Activated CD4-positive, alpha-beta T cell treated with anti-CD3 and anti-CD28 coated beads, Interleukin-2, amount 50 U/mL, for 16 hours (primary cell): Measurements from ENCODE around the gene VPS13D.

Experiments used
- DNase-seq: peaks from one replicate; pipeline ENCODE4 v3.0.0-alpha.2; 2020

The VPS13D gene

DNA sequence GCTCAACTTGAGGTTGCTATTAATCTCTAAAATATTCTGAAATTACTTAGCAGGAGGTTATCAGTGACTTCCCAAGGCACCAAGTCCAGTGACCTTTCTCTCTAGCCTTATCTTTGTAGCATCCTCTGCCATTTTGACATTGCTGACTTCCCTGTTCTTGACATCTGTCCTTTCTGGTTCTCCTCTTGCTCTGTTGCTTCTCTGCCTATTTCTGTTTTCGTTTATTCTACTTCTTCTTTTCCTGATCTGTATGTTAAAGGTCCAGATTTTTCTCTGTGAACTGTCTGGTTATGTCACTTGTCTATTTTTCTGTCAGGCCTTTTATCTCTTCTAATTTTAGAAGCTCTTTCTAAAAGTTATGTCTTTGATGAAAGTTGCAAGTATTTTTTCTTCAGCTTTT is 178.8 kb downstream of the VPS13D start:
- no peak for DNase-seq

- no peak for DNase-seq
These were observed 179.9 kb downstream of the VPS13D start for GRCh38 chr1:12409681-12410080.

GRCh38 chr1:12410351-12410750 is 180.5 kb downstream of the VPS13D start:
- no peak for DNase-seq

DNA sequence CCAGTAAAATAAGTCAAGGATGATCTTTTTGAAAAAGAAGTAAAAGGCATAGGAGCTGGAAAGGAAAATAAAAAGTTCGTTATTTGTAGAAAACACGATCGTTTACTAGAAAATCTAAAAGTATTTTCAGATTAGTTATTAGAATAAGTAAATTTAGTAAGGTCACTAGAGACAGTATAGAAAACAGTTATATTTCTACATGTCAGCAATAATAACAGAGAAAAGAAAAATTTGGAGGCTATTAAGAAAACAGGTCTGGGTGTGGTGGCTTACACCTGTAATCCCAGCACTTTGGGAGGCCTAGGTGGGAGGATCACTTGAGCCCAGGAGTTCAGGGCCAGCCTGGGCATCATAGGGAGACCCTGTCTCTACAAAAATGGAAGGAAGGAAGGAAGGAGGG is 181.3 kb downstream of the VPS13D start:
- no peak for DNase-seq

DNA sequence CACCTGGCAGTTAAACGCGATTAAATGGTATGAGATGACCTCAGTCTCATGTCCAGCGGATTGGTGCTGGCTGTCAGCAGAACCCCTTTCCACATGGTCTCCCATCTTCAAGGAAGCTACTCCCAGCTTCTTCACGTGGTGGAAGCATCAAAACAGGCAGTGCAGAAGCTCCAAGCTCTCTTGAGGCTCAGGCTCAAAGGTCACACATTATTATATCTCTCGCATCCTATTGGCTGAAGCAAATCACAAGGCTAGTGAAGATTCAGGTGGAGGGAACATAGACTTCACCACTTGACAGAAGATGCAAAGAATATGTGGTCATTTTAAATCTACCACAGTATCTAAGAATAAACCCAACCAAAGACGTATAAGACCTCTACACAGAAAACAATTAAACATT is 181.9 kb downstream of the VPS13D start:
- no peak for DNase-seq

- no peak for DNase-seq
These were observed 182.6 kb downstream of the VPS13D start for GRCh38 chr1:12412439-12412838.

GRCh38 chr1:12413664-12414410 is 184.0 kb downstream of the VPS13D start:
- DNase-seq = no peak

- DNase-seq = no peak
These were observed 184.7 kb downstream of the VPS13D start for GRCh38 chr1:12414444-12415018.

DNA sequence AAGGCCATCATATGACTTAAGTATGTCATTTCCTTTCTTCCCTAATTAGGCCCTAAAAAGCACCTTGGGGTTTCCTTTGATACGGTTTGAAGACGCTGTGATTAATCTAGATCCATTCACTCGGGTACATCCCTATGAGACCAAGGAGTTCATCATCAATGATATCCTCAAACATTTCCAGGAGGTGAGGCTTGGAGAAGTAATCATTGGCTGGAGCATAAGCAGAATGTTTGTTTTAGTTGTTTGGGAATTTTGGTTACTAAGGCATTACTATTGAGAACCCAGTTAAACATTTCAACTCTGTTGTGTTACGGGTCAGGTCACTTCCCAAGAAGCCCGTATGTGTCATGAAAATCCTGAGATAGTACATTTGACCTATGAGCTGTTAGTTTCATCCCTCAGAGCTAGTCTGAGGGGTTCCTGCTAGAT is 185.2 kb downstream of the VPS13D start:
- no peak for DNase-seq

DNA sequence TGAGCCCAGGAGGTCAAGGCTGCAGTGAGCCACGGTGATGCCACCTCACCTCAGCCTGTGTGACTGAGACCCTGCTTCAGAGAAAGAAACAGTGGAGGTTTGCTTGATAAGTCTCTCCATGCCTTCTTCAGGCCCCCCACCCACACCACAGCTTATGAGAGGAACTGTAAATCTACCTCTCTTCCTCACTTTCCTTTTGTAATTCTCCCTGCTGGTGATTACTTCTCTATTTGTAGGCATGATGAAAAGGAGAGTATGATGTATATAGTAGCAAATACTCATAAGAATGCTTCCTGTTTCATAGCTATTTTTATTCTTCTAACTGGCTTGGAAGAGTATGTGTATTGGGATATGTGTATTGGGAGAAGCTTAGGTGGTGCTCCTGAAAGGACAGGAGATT is 186.3 kb downstream of the VPS13D start:
- no peak for DNase-seq

DNA sequence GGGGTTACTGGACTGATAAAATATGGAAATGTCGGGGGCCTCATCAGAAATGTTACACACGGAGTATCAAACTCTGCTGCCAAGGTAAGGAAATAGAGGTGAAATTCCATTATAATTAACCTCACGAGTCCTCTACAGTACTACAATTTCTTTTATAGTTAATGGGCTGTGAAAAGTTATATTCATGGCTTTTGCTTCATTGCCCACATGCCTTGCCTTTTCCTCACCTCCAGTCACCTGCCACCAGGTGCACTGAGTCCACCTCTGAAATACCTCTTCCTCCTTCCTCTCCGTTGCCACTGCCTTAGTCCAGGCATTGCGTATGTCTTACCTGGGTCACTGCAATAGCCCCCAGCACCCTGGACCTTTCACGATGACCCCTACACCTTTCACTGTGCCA is 186.9 kb downstream of the VPS13D start:
- no peak for DNase-seq

DNA sequence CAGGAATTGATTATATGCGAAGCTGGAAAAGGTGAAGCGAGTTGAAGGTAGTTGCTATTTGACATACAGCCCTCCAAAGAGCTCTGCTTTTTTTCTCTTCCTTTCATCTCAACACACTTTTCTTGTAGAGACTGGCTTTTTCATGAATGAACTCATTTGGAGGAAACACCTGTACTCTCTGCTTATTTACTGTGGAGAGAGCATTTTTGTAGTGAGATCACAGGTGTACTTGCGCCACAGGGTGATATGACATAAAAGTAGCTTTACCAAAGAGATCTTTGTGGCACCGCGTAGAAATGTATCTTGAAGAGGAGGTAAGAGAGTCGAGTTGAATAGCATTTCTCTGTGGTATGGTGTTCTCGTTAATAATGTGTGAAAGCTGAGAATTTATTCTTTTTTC is 187.6 kb downstream of the VPS13D start:
- DNase-seq = no peak

GRCh38 chr1:12420171-12420570 is 190.3 kb downstream of the VPS13D start:
- DNase-seq = no peak

GRCh38 chr1:12422488-12422887 is 192.7 kb downstream of the VPS13D start:
- DNase-seq = no peak

- DNase-seq = no peak
These were observed 194.3 kb downstream of the VPS13D start for GRCh38 chr1:12424087-12424529.

- DNase-seq = no peak
These were observed 195.0 kb downstream of the VPS13D start for GRCh38 chr1:12424793-12425192.

DNA sequence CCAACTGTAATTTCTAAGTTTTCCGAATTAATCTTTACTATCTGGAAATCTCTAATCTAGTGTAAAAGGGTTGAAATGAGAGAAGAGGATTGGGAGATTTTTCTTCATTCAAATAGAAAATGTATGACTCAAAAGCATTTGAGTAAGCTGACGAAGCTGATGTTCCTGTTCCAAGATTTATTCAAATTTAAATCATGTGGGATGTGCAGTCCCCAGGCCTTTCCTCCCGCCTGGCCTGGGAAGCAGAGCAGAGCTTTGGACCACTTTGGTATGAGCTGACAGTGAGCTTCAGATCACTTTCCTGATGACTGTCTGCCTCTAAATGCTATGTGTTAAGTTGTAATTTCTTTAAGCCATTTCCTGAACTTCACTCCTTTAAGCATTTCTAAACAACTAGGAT is 196.2 kb downstream of the VPS13D start:
- DNase-seq = no peak

- no peak for DNase-seq
These were observed 198.5 kb downstream of the VPS13D start for GRCh38 chr1:12428334-12428733.

GRCh38 chr1:12430525-12430924 is 200.7 kb downstream of the VPS13D start:
- DNase-seq = no peak

DNA sequence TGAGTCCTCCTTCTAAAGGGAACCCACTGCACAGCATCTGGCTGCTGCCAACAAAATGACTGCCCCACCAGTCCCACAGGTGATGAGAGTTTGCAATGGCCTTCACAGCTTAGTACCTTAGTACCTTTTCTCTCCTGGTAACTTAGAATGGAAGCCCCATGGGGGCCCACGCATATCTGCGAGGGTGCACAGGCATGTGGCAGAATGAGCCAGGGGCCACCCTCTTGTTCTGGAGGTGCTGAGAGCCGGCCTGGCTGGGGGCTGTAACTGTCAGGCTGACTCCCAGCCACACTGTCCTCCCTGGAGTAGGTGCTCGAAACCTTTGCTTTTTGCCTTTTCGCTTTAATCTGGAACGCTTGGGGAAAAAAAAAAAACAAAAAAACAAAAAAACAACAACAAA is 203.1 kb downstream of the VPS13D start:
- no peak for DNase-seq

GRCh38 chr1:12433323-12434053 is 203.7 kb downstream of the VPS13D start:
- no peak for DNase-seq

DNA sequence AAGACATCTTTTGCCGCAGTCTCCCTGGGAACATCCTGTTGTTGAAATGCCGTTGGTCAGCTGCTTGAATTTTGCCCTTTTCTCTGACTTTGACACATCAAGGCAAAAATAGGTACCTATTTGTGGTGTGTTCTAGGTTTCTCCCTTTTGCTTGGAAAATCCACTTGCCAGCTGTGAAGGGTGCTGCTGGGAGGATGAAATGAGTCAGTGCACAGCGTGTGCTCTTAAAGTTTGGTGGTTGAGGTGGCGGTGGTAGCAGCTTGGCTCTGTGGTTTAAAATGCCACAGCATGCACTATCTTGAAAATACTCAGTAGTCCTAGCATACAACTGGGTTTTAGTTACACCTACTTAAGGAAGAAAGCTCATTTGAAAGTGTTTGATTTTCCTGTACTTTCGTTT is 204.3 kb downstream of the VPS13D start:
- peak; percentile 91 for DNase-seq

- DNase-seq = no peak
These were observed 204.9 kb downstream of the VPS13D start for GRCh38 chr1:12434686-12435085.
